IPS-NIHi7 (cell line): ENCODE measurements around the gene TUSC2.
"Not testable (repeated sequence)": the region's sequence is repeated elsewhere in the genome, so short reads cannot be mapped to it uniquely, and the experiment has no call there.

ENCODE experiments used
- DNase-seq: peaks from one replicate; pipeline ENCODE4 v3.0.0; 2012; ENCODE audit warnings: mixed read lengths; ENCODE audit errors: extremely low spot score

Gene TUSC2

DNA sequence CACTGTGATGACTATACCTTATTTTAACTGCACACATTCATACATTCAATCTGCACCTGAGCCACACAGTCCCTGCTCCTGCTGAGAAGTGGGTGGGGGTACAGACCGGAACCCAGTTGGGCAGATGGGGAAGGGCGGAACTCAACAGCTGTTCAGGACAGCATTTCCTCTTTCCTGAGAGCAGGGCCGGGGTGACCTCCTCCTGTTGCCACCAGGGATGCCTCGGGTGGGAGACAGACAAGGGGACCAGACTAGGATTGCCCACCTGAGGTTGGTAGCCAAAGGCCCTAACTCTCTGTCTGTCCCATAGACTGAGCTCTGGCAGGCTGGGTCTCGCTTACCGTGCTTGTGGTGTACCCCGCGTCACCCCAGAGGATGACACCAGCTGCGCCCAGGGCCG is 9.4 kb downstream of the TUSC2 start:
- DNase-seq, result no peak

DNA sequence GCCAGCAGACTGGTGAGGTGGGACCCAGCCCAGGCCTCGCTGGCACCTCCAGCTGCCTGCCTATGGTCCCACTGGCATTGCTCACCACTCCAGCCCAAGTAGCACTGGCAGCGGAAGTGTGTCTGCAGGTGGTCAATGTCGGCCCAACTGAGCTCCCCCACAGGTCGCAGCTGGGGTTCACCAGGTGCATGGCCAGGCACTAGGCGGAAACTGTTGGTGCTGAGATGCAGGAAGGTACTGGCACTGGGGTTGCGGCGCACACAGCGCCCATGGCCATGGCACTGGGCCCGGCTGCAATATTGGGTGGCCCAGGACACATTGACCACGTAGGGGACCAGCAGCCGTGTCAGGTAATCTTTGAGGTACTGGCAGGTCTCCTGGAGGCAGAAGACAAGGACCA is 9.9 kb downstream of the TUSC2 start:
- DNase-seq, result no peak

DNA sequence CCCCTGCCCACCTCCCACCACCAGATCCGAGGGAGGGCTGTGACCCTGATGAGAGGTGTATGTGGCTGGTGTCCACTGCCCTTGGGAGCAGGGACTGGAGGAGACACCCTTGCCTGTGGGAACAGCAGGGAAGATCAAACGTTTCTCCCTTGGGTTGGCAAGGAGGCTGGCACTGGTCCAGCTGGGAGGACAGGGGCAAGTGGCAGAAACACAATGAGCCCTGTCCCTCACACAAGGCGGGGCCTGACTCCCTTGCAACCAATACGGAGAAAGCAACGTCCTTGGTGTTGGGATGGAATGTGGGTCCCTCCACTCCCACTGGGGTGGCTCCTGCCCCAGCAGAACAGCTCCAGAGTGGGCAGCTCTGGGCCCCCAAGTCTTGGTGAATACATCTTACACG is 10.7 kb downstream of the TUSC2 start:
- DNase-seq, result no peak

DNA sequence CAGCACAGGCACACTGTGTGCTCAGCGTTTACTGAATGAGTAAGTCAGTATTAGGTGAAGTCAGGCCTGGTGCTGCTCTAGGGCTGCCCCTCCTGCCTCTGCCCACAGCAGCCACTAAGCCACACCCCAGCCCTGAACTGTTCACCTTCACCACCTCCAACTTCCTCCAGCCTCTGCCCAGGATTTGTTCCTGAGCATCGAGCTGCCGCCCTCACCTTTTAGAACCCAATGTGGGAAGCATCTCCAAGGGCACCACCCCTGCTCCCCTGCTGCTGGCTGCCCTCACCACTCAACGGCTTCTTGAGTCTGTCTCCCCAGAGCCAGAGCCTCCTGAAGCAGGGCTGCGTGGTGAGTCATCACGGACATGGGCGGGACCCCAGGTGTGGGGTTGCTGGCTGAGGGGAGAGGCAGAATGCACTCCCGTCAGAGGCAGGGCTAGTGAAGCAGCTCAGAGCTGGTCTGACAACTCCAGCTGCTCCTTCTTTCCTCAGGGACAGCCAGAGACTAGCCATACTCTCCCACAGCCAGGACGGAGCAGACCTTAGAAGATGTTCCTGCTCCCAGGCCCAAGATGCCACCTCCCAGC is 11.3 kb downstream of the TUSC2 start:
- no peak for DNase-seq

DNA sequence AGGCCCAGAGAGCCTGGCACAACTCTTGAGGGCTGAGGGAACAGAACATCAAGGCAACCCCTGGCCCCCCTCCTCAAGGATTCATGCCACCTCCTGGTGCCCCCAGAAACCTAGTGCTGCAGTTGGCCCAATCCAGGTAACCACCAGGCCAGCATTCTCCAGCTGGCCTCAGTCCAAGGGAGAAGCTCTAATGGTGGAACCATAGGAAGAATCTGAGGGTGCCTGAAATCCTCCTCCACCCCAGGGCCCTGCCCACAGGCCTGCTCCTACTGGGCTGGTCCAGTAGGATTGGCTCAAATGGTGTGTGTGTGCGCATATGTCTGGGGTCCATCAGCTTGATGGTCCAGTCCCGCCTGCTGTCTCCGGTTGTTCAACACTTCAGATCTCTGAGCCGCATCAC is 13.2 kb downstream of the TUSC2 start:
- DNase-seq, result no peak

DNA sequence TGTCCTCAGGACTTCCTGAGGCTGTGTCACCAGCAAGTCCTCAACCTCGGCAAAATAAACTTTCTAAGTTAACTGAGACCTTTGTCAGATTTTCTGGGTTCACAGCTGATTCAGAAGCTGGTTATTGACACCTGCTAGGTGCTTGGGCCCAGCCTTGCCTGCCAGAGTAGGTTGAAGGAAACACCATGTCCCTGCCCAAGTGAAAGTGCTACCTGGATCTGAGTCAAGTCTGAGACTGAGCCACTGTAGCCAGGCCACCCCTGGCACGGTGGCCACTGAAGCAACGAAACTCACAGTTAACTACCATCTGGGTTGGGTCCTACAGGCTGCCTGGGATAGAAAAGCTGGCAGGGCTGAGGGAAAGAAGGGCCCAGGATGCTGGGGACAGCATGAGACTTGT is 13.7 kb downstream of the TUSC2 start:
- no peak for DNase-seq

DNA sequence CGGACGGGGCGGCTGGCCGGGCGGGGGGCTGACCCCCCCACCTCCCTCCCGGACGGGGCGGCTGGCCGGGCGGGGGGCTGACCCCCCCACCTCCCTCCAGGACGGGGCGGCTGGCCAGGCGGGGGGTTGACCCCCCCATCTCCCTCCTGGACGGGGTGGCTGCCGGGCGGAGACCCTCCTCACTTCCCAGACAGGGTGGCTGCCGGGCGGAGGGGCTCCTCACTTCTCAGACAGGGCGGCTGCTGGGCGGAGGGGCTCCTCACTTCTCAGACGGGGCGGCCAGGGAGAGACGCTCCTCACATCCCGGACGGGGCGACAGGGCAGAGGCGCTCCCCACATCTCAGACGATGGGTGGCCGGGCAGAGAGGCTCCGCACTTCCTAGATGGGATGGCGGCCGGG is 16.0 kb downstream of the TUSC2 start:
- DNase-seq, result not testable (repeated sequence)

DNA sequence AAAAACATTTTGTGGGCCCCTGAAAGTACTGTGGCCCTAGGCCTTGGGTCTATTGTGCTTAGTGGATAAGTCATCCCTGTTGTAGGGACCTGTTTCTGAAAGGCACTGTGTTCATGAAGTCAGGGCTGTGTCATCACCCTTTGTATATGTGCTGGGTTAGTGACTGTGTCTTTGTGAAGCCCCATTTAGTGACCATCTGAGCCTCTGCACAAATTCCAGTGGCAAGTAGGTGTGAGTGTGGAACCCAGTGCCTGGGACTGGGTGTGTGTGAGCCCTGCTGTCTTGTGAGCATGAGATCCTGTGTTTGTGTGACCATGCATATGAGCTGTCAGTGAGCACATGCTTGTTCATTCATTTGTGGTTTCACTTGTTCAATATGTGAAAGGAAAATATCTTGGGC is 23.4 kb downstream of the TUSC2 start:
- no peak for DNase-seq

DNA sequence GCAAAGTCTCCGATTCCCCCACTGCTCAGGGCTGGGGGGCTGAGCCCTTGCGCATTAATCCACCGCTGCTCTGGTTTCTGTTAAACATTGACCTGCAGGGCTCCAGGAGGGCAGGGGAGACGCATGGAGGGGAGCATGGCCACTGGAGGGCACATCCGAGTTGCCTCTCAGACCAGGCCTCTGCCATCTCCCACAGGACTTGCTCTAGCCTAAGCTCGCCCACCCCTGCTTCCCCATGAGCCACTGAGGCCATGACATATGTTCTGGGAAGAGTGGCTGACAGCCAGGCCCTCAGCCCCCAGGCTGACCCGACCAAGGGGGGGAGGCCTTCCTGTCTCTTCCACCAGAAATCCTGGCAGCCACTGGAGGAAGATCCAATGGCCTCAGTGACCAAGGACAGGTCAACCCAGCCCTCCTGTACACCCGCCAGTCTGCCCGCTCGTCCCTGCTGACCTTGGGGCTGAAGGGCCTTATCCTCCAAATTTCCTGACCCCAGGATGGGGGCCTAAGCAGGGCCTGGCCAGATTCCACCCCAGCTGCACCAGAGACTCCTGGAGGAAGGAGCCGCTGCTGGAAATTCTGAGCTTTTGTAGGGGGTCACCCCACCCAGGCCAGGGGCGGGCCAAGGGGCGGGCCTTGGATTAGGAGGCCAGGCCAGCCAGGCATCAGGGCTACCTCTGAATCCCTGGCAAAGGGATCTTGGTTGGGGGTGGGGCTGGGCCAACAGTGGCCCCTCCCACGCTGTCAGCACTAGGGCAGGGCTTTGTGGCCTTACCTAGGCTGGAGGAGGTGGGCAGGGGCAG is 24.8 kb downstream of the TUSC2 start, which contains the start of gene HYAL1:
TSS of gene HYAL1 (minus strand) at position 562 of the 803 bp plus-strand sequence. CDS start 618 bp downstream, outside the sequence.
- DNase-seq, result peak; percentile 89

DNA sequence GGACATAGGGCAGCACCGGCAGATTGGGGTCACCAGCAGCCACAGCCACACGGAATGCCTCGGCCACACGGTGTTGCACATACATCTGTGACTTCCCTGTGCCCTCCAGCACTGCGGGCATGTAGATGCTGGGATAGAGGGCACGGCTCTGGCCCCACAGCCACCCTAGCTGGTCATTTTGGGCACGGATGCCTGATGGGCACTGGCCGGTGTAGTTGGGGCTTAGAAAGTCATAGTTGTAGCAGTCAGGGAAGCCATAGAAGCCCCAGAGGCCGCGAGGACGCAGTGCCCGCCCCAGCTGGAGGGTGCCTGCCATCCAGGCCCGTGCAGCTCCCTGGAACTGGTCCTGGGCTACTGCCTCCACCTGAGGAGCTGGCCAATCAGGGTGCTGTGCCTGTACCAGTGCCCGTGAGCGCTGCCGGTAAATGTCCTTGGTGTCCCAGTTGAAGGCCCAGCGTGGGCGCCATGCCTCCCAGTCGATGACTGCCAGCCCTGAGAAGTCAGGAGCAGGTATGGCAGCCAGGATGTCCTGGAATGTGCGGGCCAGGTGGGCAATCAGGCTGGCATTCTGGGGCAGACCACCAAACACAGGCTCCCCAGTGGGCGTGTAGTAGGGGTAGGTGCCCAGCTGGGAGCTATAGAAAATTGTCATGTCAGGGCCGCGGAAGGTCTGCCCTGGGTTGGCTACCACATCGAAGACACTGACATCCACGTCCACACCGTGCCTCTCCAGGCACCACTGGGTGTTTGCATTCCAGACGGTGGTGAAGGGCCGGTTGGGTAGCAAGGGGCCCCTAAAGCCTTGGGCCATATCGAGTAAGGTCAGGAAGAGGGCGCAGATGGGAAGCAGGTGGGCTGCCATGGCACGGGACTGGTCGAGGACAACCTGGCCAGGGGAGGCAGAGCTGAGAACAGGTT is 25.7 kb downstream of the TUSC2 start:
- DNase-seq, result no peak

DNA sequence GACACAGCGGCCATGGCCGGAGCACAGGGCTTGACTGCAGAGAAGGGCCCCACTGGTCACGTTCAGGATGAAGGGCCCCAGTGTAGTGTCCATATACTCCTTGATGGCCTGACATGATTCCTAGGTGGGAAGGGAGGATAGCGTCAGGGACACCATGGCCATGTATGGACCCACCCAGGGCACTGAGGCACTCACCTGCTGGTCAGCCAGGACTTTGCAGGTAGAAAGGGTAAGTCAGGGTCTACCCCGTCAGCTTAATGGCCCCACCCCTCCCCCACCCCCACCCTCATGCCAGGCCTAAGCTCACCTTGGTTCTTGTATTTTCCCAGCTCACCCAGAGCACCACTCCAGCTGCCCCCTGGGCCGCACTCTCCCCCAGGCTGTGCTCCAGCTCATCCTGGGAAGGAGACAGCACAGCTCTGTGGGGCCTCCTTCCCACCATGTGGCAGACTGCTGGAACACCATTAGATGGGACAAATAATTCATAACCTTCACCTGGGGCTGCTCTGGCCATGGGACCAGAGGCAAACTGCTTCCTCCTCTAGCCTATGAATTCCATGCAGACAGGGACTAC is 27.3 kb downstream of the TUSC2 start:
- no peak for DNase-seq

DNA sequence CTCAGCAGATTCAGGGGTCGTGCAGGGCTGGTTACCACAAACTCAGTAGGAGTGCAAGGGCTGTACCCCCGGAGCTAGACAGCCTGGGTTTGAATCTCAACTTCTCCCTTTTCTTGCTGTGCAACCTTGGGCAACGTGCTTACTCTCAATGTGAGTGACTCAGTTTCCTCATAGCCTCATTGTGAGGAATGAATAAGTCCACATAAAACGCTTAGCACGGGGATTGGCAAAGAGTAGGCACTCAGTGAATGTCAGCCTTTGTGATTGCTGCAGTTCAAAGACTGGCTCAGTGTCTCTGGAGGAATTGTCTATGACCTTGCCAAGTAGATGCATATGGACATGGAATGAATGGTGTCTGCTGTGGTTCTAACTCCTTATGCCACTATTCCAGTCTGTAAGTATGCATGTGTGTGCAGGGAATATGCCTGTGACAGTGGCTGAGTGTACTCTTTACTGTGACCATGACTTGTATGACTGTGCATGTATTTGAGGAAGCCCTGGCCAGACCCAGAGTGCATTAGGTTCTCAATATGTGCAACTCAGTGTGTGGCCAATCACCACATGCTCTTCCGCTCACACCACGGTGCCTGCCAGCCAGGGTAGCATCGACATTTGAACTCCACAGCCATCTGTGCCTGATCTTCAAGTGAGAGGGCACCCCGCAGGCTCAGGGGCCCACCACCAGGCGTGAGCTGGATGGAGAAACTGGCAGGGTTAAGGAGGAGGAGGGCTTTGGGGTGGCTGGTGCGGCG is 27.9 kb downstream of the TUSC2 start:
- no peak for DNase-seq

DNA sequence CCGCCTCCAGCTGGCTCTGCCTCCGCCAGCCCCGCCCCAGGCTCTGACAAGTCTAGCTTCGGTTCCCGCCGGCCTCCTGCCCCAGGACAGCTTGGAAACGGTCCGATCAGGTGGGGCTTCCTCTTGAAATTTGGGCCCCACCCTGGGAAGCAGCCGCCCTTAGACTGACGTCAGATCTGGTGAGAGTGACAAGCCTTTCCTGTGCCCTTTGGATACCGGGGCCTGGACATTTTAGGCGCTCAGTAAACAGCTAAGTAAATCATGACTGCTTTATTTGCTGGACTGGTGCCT is 28.4 kb downstream of the TUSC2 start:
- no peak for DNase-seq

DNA sequence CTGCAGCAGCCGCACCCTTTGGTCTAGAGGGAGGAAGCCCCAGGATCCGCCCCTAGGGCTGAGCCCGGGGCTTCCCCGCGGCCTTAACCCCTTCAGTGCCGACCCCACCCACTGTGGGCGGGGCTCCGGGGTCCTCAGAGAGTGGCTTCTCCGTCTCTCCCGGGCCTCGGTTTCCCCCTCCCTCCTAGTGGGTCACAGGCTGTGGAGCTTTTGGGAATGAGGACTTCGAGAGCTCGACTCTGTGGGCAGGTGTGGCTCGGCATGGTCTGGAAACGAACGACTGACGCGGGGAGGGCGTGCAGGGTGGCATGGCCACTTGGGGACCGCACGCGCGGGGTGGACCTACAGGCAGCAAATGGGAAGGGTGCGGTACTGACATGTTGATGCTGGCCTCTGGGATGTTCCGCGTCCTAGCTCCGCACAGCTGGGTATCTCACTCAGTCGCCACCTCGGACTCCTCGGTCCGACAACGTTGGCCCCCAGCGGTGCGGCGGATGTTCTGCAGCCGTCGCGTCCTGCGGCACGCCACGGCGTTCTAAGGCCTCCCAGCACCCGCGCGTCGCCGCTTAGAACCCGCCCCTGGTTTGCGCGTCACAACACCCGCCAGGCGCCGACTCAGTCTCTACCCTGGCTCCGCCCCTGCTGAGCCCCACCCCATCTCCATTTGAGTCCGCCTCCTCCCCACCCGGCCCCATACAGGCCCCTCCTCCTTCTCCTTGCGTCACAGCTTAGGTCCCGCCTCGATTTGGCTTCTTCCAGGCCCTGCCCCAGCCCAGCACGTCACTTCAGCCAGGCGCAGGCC is 29.0 kb downstream of the TUSC2 start, which contains the start of the genes HYAL3 and NAA80:
TSS of gene HYAL3 (minus strand) at position 570 of the 802 bp plus-strand sequence. CDS start 3,803 bp downstream, outside the sequence.
TSS of gene NAA80 (minus strand) at position 570 of the 802 bp plus-strand sequence. CDS start 1,942 bp downstream, outside the sequence.
- peak; percentile 98 for DNase-seq

DNA sequence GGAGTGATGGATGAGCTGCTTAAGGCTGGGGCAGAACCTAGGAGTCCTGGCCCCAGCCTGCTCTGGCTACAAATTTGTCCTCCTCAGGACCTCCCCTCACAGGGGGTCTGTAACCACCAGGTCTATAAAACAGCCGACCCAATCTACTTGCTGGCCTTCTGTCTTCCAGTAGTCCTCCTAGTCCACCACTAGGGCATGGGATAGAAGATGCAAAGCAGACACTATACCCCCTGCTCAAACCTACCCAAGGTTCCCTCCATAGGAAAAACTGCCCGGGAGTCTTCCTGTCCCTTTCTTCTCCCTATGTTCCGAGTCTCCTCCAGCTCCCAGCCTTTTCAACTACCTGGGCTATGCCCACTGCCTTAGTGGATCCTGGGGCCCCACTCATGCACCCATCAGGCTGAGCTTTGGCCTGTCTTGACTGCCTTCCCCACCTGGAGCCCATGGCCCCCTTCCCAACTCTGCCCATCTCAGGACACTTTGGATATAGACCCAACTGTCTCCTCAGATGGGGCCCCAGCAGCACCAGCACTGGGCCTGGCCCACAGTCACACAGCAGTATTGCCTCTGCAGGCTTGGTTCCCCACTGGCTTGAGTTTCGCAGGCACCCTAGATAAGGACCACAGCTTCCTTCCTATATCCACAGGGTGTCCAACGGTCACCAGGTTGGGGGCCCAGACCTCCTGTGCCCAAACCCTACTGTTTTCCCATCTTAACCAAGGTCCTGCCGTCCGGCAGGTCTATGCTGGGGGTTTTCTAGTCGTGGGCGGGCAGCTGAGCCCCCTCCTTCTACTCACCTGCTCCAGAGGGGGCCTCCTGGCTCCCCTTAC is 29.9 kb downstream of the TUSC2 start:
- no peak for DNase-seq

DNA sequence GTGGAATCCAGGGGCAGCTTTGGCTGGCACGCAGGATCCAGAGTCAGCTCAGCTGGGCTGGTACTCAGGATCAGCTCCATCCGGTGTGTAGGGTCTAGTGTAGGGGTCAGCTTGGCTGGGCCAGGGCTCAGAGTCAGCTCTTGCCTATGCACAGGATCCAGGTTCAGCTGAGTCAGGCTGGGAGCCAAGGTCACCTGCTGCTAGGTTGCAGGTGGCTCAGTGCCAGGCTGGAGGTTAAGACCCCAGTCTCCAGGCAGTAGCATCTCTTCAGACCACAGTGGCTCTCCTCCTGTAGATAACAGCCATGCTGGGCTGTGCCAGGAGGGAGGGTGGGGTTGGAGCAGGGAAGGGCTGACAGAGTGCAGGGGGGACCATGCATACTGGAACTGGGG is 30.6 kb downstream of the TUSC2 start:
- DNase-seq, result no peak

DNA sequence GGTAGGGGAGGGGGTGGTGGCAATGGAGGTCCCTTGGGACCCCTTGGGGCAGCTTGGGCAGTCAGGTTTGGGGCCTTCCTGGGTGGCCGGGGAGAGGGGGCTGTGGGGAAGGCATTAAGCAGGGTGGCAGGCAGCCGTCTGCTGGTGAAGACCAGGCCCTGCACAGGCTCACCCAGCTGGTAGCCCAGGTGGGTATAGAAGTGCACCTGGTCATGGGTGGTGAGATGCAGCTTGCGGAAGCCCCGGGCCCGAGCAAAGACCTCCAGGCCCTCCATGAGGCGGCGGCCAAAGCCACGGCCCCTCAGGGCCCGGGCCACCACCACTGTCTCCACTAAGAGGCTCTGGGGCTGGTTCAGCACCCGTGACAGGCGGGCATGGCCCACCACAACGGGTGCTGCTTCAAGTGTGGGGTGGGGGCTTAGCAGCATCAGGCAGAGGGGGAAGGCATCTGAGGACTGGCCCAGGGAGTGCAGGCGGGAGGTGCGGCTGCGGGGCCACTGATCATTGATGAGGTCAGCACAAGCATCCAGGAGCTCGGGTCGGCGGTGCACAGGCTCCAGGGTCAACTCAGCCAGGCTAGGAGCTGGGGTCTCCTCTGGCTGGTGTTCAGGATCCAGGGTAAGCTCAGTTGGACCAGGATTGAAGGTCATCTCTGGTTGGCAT is 31.2 kb downstream of the TUSC2 start:
- DNase-seq, result no peak

DNA sequence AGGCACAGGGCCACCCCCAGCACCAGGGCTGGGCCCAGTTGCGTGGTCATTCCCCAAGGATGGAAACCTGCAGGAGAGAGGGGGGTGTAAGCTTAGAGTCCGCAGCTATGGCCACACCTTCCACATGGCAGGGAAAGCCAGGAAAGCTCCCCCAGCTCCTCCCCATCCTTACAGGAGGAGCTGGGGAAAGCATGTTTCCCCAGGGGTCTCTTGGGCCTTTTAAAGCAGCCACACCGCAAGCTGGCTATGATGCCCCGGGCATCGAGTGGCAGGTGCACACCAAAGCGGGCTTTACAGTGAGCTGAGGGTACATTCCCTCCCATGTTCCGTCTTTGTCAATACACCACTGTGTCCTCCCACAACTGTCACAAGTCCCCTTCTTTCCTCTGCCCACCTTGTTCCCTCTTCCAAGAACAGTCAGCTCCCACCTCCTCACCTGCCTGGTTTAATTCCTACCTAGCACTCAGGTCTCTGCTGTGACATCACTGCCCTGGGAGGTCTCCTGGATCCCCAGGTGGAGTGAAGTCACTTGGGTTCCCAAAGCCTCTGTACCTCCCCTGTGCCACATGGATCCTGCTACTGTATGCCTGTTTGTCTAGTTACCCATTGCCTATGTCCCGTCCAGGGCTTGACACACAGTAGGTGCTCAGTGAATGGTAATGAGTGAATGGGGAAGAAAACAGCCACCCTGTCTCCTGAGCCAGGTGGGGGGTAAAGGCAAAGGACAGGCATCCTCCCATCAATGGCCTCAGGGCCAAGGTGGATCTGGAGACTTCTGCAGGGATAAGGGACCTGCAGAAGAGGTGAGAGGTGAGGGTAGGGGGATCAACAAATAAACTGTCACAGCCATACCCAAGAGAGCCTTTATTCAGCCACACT is 32.2 kb downstream of the TUSC2 start:
- no peak for DNase-seq
